GM19025 (cell line): ENCODE measurements around the gene EVA1C.
"Not testable (repeated sequence)": the region's sequence is repeated elsewhere in the genome, so short reads cannot be mapped to it uniquely, and the experiment has no call there.

ENCODE experiments used
- ATAC-seq: cut with Tn5 transposase; IDR thresholded peaks from one replicate; pipeline ENCODE4 v1.9.1; 2021; ENCODE audit warnings: mild to moderate bottlenecking, low read depth, moderate library complexity; ENCODE audit not compliant: unreplicated experiment

Gene EVA1C

GRCh38 chr21:32457360-32457840, 44.9 kb downstream of the EVA1C start:
- no peak for ATAC-seq

GRCh38 chr21:32457962-32458361, 45.5 kb downstream of the EVA1C start:
- ATAC-seq = no peak

- no peak for ATAC-seq
Observed at GRCh38 chr21:32459972-32460371, 47.5 kb downstream of the EVA1C start.

GRCh38 chr21:32461503-32461902, 49.0 kb downstream of the EVA1C start:
- ATAC-seq = no peak

- ATAC-seq = not testable (repeated sequence)
Observed at GRCh38 chr21:32462564-32462963, 50.1 kb downstream of the EVA1C start.

DNA sequence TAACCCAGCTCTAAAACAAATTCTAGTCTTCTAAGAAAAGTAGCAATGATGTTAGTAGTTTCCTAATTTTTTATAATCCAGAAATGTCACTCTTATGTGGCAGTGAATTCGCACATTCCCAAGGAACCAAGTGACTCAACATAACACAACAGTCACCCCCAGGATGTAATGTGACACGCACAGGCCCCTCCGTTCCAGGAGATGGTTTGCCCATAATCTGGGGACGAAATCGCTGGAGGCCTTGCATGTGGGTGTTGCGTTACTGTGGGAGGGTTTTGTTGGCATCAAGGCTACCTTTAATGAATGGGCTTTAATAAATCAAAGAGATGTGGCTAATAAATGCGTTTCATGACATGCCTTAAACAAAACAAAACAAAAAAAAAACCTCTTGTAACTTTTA, 50.9 kb downstream of the EVA1C start:
- no peak for ATAC-seq

- no peak for ATAC-seq
Observed at GRCh38 chr21:32463889-32464300, 51.4 kb downstream of the EVA1C start.

DNA sequence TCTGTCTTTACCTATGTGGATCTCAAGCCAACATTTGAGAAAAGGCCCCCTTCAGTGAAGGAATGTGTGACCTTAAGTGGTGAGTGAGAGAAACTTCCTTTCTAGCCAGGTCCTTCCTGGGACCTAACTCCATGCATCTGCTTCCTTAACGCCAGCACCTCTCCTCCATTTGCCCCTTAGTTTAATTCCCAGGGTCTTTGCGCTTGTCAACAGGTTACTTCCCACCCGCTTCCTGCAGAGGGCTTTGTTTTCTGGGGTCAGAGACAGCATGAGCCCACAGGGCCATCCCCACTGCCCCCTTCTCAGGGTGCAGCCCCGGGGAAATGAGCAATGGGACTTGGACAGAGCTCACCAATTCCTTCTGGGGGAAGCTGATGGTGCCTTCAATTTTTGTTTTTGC, 54.8 kb downstream of the EVA1C start:
- ATAC-seq = no peak

GRCh38 chr21:32468681-32469111, 56.2 kb downstream of the EVA1C start:
- ATAC-seq = no peak

DNA sequence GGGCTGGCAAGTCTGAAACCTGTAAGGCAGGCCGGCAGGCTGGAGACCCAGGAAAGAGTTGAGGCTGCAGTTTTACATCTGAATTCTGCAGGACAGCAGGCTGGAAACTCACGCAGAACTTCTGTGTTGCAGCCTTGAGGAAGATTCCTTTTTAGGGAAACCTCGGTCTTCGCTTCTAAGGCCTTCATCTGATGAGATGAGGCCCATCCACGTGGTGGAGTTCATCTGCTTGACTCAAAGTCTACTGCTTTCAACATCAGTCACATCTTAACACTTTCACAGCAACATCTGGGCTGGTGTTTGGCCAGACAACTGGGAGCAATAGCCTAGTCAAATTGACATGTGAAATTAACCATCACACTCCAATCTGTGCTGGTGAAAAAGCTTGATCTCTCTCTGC, 57.1 kb downstream of the EVA1C start:
- no peak for ATAC-seq

GRCh38 chr21:32470206-32470605, 57.7 kb downstream of the EVA1C start:
- no peak for ATAC-seq

DNA sequence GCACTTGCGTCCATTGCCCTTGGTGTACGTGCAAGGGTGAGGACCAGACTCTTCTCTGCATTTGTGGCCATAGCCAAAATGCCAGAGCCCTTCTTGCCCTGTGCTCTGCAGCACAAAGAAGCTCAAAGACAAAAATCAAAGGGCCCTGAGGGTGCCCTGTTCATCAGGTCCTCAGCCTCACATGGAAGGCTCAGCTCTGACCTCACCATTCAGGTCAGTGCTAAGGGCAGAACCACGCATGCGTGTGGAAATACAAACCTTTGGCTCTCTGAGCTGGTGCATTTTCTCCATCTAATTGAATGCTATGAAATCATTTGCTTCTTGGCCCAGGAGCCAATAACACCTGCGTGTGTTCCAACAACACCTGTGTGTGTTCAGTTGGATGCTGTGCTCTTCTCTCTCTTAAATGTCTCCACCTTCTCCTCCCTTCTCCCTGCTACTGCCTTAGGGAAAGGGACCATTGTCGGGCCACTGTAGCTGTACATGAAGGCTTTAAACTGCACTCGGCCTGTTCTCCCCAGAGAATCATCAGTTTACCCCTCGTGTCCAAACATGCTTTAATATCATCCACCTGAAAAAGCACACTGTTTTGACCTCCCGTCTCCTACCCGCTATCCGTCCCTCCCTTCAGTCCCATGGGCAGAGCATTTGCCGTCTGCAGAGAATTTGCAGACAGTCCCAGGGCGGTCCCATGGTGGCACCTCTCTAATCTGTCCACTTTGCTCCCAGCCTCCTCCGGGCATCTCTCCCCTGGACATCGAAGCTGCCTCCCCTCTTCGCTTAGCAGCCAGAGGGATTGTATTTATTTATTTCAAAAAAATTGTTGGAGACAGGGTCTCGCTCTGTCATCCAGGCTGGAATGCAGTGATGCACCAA, 60.6 kb downstream of the EVA1C start:
- no peak for ATAC-seq

DNA sequence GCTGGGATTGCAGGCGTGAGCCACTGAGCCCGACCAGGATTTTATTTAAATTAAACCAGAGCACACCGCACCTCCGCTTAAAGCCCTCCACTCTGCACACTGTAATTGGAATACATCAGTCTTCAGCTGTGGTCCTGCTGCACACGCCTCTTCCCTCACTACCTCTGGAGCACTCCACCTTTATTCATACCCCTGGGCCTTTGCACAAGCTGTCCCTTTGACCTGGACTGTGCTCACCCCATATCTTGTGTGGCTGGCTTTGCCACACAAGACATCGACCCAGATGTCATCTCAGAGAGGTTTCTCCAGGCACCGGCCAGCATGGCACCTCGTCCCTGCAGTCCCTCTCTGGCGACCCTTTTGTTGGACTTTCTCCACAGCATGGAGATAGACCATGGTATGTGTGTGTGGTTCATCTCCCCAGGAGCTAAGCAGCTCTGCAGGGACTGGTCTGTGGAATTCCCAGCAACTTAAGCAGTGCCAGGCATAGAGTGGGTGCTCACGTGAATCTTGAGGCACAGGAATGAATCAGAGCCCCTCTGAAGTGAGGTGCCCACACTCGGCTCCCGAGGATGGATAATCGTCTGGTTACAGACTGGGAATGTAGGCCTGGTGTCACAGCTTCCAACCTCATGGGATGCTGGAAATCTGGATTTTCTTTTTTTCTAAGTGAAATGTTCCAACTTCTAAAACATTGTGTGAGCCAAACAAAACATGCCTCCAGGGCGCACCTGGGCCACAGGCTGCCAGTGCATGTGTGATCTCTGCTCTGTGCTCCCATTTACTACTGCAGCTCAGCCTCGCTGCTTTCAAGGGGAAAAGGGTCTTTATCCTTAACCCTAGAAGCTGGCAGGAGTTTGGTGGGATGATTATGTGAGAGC, 61.9 kb downstream of the EVA1C start:
- ATAC-seq = no peak

GRCh38 chr21:32475162-32475812, 62.8 kb downstream of the EVA1C start:
- ATAC-seq = no peak

GRCh38 chr21:32476661-32477423, 64.3 kb downstream of the EVA1C start:
- no peak for ATAC-seq

DNA sequence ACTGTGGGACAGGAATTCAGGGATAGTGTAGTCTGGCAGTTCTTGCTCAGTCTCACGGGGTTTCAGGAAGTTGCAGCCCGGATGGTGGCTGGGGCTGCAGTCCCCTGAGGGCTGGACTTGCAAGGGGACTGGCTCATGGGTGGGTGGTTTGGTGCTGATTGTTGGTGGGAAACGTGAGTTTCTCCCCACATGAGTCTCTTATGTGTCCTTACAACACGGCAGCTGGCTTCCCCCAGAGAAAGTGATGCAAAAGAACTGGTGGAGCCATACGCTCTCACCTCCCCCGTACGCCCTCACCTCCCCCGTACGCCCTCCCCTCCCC, 64.9 kb downstream of the EVA1C start:
- ATAC-seq = no peak

- no peak for ATAC-seq
Observed at GRCh38 chr21:32481875-32482408, 69.4 kb downstream of the EVA1C start.

GRCh38 chr21:32482565-32483292, 70.2 kb downstream of the EVA1C start:
- ATAC-seq = no peak

GRCh38 chr21:32483293-32483595, 70.7 kb downstream of the EVA1C start:
- no peak for ATAC-seq
